Calu3 (cell line): ENCODE measurements around the gene C9orf50. TPM values are rescaled to one million over a fixed set of nuclear protein-coding genes. Genes with fewer than 3 reads are reported as not detected.
A peak's percentile ranks its signal among the peaks of the same experiment; 100 is the strongest.

Source experiments
- BruUV-seq: library from RNA; stranded (reverse); fragments of 400-500 nt; replicated peaks from 2 replicates; lab custom pipeline; 2021; lab: Mats Ljungman, UMichigan
- CTCF ChIA-PET: fragments of 300-600 bp; sonication (Branson Sonifier 250); formaldehyde crosslinking; loops from one replicate; lab custom pipeline; 2022; ENCODE audit warnings: antibody characterized with exemption; lab: Charles Lee
- DNase-seq: peaks from one replicate; pipeline ENCODE4 v3.0.0; 2022
- H3K27ac Mint-ChIP-seq: one replicate; pipeline ENCODE4 v1.8.0; 2022; ENCODE audit warnings: mixed read lengths; ENCODE audit not compliant: unreplicated experiment
- H3K27me3 Mint-ChIP-seq: one replicate; pipeline ENCODE4 v1.8.0; 2022; ENCODE audit warnings: mixed read lengths; ENCODE audit not compliant: unreplicated experiment
- H3K36me3 Mint-ChIP-seq: one replicate; pipeline ENCODE4 v1.8.0; 2022; ENCODE audit warnings: mild to moderate bottlenecking, moderate library complexity, mixed read lengths; ENCODE audit not compliant: insufficient read depth, unreplicated experiment
- H3K4me1 Mint-ChIP-seq: one replicate; pipeline ENCODE4 v1.8.0; 2022; ENCODE audit warnings: mild to moderate bottlenecking, low read depth, mixed read lengths; ENCODE audit not compliant: unreplicated experiment
- H3K4me3 Mint-ChIP-seq: one replicate; pipeline ENCODE4 v1.8.0; 2022; ENCODE audit warnings: mild to moderate bottlenecking, low read depth, moderate library complexity, mixed read lengths; ENCODE audit not compliant: unreplicated experiment
- H3K9me3 Mint-ChIP-seq: one replicate; pipeline ENCODE4 v1.8.0; 2022; ENCODE audit warnings: low read depth, mixed read lengths; ENCODE audit not compliant: unreplicated experiment
- intact Hi-C: fragments of 100-400 bp; cut with micrococcal nuclease; formaldehyde crosslinking; loops from one replicate; pipeline ENCODE4 v1.10.0; 2022; ENCODE audit not compliant: unreplicated experiment
- total RNA-seq: library from RNA; stranded (reverse); gene quantifications from 2 replicates; pipeline ENCODE4 v1.2.3, GENCODE V29; 2022
- TF ChIP-seq, protein P1 (sequence below): fragments of 200-600 bp; IDR thresholded peaks from one replicate; pipeline ENCODE4 v1.8.0; 2022; ENCODE audit warnings: antibody characterized with exemption; ENCODE audit not compliant: unreplicated experiment

C9orf50 gene
- total RNA-seq, 1 experiment from 2014 or later: not detected

DNA sequence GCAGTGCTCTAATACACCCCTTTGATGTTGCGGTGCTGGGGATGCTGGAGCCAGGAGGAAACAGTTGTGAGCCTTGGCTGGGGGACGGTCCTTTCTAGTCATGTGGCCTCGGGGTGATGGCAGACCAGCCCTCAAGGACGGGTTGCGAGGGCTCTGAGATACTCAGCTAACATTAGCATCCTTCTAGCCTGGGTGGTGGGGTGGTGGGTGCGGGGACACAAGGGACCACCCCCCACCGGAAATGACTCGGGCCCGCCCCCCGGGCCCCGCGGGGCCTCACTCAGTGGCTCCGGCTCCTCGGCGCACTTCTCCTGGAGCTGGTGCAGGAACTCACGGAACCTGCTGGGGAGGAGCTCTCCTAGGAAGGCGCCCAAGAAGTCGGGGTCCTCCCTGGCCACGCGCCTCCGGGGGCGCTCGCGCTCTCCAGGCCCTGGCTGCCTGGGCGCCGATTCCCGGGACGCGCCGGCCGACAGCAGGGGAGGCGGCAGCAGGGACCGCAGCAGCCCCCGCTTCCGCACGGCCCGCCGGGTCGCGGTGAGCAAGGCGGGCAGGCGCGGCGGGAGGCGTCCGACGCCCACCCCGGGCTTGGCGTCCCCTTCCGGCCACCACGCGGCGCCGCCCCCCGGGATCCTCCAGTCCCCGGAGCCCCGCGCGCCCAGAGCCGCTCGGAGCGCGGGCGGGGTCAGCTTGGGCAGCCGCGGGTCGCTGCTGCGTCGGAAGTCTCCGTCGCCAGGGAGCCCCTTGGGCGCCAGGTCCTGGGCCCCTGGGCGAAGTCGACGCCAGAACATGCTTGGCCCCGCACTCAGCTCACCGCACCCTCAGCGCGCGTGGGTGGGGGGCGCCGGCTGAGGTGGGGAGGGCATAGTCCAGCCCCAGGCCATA lies 873 bp downstream of the C9orf50 start:
- Mint-ChIP-seq H3K4me3 (no peak overlapping the region), H3K4me1 (peaks cover 14% of the 10 kb centered on the region), H3K9me3 (no peaks in the 10 kb centered on the region), H3K27ac (no peak overlapping the region), H3K36me3 (peaks cover 12% of the 10 kb centered on the region), H3K27me3 (no peaks in the 10 kb centered on the region)
- DNase-seq: no peak
- intact Hi-C loops: loop anchor here (10.0 kb wide), 2 partner anchors 235 to 445 kb away; partner anchors contain the start of gene IER5L
- TF ChIP-seq, protein P1, sequence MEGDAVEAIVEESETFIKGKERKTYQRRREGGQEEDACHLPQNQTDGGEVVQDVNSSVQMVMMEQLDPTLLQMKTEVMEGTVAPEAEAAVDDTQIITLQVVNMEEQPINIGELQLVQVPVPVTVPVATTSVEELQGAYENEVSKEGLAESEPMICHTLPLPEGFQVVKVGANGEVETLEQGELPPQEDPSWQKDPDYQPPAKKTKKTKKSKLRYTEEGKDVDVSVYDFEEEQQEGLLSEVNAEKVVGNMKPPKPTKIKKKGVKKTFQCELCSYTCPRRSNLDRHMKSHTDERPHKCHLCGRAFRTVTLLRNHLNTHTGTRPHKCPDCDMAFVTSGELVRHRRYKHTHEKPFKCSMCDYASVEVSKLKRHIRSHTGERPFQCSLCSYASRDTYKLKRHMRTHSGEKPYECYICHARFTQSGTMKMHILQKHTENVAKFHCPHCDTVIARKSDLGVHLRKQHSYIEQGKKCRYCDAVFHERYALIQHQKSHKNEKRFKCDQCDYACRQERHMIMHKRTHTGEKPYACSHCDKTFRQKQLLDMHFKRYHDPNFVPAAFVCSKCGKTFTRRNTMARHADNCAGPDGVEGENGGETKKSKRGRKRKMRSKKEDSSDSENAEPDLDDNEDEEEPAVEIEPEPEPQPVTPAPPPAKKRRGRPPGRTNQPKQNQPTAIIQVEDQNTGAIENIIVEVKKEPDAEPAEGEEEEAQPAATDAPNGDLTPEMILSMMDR: no peak
- BruUV-seq: no TSS peak
- CTCF ChIA-PET: no interaction called here

GRCh38 chr9:129617167-129617566 lies 3.7 kb downstream of the C9orf50 start:
- DNase-seq: peak; percentile 44
- H3K9me3 Mint-ChIP-seq: no peaks in the 10 kb centered on the region
- TF ChIP-seq, protein P1: no peak
- H3K27me3 Mint-ChIP-seq: no peaks in the 10 kb centered on the region
- H3K27ac Mint-ChIP-seq: no peak overlapping the region
- BruUV-seq: no TSS peak
- intact Hi-C loops: loop anchor here (2.0 to 10.0 kb wide), 3 partner anchors 232 to 478 kb away; partner anchors contain the start of gene IER5L
- no peak overlapping the region for H3K4me3 Mint-ChIP-seq
- H3K36me3 Mint-ChIP-seq: peaks cover 7% of the 10 kb centered on the region
- H3K4me1 Mint-ChIP-seq: no peaks in the 10 kb centered on the region
- CTCF ChIA-PET: interaction anchor here (1.0 kb wide), 1 partner anchor 485 kb away, joined by 4 read pairs; no protein-coding TSS in a partner anchor

DNA sequence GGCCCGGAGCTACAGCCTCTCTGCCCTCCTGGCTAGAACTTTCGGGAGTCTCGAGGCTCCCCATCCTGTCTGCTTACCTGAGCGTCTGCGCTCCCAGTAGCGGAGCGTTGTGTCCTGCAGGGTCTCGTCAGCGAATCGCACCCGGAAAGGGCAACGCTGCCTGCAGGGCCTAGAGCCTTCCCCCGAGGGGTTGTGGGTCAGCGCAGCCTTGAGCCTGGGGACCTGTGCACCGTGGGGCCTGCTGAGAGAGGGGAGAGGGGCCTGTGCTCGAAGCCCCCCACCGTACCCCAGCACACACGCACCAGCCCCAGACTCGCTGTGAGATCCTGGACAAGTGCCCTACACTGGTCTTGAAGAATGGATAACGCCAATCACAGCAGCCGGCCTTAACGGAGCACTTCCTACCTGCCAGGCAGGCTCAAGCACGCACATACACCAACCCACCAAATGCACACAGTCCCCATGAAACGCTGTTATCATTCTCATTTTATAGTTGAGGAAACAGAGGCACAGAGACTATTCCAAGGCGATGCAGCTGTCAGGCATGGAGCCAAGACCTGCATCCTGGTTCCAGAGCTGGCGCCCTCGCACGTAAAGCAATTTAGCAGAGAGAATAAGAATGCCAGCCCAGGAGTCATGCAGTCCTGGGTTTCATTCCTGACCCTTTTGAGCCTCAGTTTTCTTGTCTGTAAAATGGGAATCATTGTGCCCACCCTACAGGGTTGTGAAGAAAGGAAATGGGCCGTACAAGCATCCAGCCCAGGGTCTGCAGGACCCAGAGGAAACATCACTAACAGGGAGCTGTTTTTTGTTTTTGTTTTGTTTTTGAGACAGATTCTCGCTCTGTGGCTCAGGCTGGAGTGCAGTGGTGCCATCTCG lies 5.3 kb downstream of the C9orf50 start:
- no peaks in the 10 kb centered on the region for H3K27me3 Mint-ChIP-seq
- intact Hi-C loops: loop anchor here (2.0 to 10.0 kb wide), 3 partner anchors 231 to 477 kb away; partner anchors contain the start of gene IER5L
- peaks cover 19% of the 10 kb centered on the region for H3K36me3 Mint-ChIP-seq
- no peak overlapping the region for H3K4me3 Mint-ChIP-seq
- CTCF ChIA-PET: interaction anchor here (0.6 kb wide), 1 partner anchor 155 kb away, joined by 4 read pairs; no protein-coding TSS in a partner anchor
- BruUV-seq: no TSS peak
- H3K9me3 Mint-ChIP-seq: no peaks in the 10 kb centered on the region
- no peak for DNase-seq
- TF ChIP-seq, protein P1: no peak
- H3K4me1 Mint-ChIP-seq: no peaks in the 10 kb centered on the region
- H3K27ac Mint-ChIP-seq: no peak overlapping the region

- TF ChIP-seq, protein P1: no peak
- BruUV-seq: no TSS peak
- peaks cover 26% of the 10 kb centered on the region for H3K36me3 Mint-ChIP-seq
- DNase-seq: no peak
- H3K4me1 Mint-ChIP-seq: no peaks in the 10 kb centered on the region
- intact Hi-C loops: loop anchor here (10.0 kb wide), 2 partner anchors 230 to 440 kb away; partner anchors contain the start of gene IER5L
- H3K4me3 Mint-ChIP-seq: no peak overlapping the region
- CTCF ChIA-PET: no interaction called here
- H3K9me3 Mint-ChIP-seq: no peaks in the 10 kb centered on the region
- H3K27me3 Mint-ChIP-seq: no peaks in the 10 kb centered on the region
- no peak overlapping the region for H3K27ac Mint-ChIP-seq
Measured at GRCh38 chr9:129614932-129615331, 6.0 kb downstream of the C9orf50 start.
